UCSD-AML1 (cell line): ENCODE data around the gene GRAMD2B.

Experiments used
- DNase-seq: peaks from one replicate; lab custom pipeline; 2025; ENCODE audit not compliant: unreplicated experiment; lab: John Stamatoyannopoulos, UW

Gene GRAMD2B

DNA sequence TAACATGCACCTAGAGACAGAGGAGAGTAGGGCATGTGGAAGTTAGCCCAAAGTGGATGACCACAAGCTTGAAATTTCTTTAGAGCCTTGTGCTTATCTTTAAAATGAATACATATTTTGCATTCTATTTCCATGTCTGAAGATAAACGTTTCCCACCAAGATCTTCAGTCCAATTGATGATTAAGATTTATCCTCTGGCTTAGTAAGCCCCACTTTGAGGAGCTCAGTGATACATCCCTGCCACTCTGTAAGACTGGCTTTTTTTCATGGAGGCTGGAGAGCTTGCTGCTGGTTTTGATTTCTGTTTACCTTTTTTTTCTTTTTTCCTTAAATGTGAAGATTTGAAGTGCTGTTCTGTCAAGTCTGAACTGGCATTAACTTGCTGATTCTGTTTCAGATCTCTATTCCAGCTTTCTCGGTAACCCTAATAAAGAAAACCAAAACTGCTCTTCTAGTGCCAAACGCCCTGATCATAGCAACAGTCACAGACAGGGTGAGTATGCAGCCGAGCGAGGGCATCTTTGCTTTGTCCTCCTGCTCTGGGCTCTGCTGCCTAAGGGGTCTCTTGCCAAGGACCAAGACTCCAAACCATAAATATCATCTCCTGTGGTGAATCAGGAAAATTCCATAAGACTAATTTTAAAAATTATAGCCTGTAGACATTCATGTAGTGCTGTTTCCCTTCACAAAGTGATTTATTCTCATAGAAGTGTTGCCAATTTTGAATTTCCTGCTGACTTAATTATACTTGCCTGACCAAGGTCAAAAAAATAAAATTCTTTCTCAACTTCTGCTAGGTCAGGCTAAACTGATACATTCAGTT lies 54.3 kb downstream of the GRAMD2B start:
- no peak for DNase-seq

DNA sequence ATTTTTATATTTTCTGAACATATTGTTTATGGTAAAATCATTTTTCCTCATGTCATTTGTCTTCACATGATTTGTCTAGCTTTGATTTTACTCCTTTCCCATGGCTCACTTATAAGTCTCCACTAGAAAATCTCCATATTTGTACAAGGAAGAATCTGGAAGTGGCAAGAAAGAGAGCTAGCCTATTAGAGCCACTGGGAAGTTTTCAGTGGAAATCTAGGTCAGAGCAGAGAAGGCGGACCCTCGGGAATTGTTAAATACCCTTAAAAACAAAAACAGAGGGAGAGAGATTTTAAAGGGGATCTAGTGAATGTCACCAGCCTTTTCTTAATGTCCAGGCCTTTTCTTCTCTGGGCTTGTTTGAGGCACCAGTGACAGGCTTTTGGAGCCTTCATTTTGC lies 56.6 kb downstream of the GRAMD2B start:
- no peak for DNase-seq

DNA sequence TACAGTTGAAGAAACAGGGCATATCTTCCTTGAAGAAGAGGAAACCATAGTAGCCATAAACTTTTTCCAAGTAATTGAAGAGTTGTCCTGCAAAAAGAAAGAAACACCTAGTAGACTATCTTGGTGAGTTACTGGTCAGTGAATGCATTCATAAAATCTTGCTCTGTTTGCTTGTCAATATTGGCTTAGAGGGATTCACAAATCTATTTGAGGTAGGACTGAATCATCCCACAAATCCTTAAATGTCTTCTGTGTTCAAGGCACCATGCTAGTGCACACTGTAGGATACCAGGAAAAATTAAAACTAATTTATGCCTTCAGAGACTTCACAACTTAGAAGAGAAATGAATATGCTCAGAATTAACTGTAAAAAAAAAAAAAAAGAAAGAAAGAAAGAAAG lies 57.6 kb downstream of the GRAMD2B start:
- DNase-seq: no peak

DNA sequence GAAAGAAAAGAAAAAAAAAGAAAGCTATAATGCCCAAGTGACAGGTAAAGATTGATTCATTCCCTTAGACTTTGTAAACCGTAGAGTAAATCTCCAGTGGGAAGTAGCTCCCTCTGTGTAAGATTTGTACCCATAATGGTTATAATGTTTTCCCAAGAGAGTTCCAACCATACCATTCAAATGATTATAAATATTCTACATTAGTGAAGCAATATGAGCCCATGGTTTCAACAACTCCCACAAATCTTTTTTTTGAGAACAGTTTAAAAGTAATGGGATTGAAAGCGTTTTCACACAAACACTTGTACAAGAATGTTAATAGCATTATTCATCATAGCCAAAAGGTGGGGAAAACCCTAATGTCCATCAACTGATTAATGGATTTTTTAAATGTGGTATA lies 58.0 kb downstream of the GRAMD2B start:
- no peak for DNase-seq

DNA sequence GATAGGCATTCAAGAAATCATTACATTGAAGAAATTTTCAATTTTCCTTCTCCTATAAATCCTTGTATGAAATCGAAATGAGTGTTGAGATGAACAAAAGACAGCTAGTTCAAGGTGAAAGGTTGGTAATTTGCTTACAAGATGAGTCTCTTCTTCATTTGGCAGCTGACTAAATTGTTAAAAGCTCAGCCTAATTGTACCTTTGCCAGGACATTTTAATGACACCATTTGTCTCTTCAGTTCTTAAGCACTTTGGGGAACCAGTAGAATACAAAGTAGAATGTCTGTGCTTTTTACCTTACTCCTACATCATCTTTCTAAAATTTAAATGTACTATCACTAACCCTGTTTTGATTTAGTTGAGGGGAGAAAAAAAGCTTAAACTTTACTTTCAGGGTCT lies 59.4 kb downstream of the GRAMD2B start:
- DNase-seq: no peak

DNA sequence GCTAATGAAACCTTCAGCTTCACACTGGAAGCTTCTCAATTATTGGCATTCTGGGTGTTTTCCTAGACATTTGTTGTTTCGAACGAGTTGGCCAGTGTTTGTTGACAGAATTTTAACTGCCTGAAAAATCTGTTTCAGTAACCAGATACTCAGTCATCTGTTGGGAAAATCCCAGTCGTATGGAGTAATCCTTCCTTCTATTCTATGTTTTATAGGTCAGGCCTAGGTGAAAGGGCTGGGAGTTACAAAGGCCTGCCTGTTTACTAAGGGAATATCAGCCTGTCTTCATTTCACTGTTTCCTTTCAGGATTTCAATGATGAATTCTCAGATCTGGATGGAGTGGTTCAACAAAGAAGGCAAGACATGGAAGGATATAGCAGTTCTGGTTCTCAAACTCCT lies 59.9 kb downstream of the GRAMD2B start:
- DNase-seq: no peak

DNA sequence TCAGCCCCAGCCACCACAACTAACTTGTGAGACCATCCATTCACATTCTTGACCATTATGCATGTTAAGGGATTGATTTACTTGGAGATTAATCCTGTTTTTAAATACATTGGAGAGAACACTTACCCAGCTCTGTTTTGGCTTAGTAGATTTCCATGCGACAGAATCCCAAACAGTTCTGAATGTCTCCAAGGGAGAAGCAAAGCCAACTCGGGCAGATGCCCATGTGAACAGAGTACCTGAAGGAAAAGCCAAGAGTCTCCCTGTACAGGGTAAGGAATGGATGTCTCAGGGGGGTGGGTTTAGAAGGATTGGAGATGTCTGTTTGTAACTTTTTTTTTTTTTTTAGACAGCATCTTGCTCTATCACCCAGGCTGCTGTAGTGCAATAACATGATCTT lies 61.0 kb downstream of the GRAMD2B start:
- no peak for DNase-seq

DNA sequence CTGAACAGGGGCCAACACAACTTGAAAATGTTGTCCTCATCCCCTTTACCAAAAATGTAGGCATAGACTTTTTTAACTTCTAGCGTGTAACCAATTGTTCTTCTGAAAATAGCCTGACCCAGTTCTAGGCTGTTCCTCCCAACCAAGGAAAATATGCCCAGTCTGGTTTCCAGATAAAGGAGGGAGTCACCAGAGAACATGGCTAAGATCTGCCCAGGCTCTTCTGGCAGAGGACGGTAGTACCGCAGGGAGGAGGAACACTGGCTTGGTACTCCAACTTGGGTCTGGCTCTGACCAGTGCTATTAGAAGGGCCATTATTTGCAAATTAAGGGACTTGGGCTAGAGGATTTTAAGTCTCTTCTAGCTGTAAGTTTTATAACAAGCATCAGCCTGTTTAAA lies 63.1 kb downstream of the GRAMD2B start:
- no peak for DNase-seq

DNA sequence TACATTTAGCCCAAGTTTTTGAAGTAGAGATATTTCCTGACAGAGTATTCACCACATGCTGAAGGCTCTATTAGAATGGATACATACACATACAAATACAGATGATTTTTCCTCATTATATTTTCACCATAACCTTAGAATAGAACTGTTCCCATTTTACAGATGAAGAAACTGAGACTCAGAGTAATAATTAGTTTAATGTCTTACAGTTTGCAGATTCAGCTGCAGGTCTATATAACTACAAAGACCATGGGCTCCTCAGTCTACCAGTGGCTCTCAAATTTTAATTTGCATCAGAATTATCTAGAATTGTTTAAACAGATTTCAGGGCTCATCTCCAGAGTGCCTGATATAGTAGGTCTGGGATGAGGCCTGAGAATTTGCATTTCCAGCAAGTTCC lies 64.4 kb downstream of the GRAMD2B start:
- DNase-seq: no peak

DNA sequence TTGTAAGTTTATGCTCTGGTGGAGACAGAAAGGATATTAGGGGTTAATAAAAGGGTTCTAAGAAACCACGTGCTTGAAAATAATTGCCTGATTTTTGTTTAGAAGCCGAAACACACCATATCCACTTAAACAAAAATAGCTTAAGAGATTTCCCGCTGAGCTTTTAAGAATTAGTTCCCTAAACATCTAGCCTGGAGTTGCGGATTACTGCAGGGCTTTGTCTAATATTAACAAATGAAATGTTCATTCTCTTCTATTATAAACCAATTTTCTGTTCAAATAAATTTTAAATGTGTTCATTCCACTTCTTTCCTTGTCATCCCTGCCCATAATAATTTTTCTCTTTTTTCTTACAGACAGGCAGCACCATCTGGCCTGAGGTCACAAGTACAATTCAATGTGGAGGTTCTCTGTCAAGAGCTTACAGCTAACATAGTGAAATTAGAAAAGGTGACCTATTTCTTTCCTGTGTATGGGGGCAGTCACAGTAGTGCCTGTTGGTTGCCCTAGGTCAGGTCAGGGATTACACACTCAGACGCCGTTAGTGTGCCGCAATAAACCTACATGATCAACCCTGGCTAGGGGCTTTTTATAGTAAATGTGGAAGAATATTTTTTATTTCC lies 65.3 kb downstream of the GRAMD2B start:
- no peak for DNase-seq

DNA sequence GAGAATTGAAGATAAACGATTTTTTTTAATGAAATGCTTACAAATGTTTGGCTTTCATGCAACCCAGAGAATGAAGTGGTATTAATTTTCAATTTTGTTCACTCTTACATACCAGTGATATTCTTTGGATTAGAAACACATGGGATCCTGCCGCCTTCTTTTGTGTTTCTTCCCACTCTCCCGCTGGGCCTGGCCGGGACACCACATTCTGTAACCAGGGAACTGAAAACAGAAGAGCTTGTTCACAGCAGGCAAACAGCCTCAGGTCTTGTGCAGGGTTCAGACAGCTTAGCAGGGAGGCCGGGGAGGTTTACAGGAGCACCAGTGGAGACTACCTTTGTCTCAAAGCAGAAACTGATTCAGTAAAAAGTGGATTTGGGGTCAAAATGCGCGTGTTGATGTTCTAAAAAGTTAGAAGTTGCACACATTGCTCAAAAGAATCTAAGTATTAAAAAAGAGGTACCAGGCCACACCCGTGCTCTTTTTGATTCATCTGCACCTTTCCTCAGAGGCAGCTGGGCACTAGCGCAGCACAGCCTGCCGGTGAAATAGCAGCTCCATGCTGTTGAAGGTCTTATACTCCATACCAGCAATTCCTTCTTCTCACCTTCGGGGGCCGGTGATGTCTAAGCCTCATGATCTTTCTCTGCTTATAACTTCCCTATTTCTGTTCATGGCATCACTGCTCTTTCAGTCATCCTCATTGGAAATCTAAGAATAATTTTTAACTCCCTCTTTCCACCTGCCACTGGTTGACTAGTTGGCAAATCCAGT lies 67.1 kb downstream of the GRAMD2B start:
- no peak for DNase-seq

DNA sequence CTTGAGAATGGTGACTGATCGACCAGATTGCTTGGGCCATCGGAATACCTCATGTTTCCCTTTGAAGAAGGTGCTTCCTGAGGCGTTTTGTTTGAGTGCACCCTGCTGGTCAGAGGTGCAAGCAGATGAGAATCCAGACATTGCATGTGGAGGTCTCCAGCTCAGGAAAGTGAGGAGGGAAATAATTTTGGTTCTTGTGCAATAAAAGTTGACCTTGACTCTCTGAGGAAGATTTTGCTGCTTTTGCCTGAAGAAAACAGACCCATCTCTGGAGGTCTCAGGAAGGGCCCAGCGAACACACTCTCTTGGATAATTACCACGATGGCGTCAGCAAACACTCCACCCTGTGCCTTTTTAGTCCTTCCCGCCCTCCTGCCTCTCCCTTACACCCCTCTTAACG lies 69.7 kb downstream of the GRAMD2B start:
- no peak for DNase-seq

DNA sequence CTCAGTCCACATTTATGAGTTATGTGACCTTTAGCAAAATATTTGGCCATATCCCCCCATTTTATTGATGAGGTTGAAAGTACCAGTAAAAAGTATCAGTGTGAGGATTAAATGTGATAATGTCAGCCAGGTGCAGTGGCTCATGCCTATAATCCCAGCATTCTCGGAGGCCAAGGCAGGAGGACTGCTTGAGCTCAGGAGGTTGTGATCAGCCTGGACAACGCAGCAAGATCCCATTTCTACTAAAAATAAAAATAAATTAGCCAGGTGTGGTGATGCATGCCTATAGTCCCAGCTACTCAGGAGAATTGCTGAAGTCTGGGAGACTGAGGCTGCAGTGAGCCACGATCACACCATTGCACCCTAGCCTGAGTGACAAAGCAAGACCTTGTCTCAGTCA lies 71.2 kb downstream of the GRAMD2B start:
- no peak for DNase-seq

DNA sequence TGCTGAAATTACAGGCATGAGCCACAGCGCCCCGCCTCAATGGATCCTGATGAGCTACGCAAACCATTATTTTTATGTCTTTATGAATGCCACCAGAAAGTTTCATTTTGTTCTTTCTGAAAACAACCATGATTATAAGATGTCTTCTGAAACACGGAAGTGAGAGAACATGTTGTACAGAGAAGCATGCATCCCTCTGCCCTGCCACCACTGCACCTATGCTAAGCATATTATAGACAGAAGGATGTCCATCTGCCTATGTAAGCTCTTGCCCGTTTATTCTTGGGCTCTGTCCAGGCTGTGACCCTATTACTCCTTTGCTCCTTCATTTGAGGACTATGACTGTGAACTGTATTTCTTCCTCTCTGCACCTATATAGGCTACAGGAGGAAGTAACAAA lies 74.3 kb downstream of the GRAMD2B start:
- no peak for DNase-seq

DNA sequence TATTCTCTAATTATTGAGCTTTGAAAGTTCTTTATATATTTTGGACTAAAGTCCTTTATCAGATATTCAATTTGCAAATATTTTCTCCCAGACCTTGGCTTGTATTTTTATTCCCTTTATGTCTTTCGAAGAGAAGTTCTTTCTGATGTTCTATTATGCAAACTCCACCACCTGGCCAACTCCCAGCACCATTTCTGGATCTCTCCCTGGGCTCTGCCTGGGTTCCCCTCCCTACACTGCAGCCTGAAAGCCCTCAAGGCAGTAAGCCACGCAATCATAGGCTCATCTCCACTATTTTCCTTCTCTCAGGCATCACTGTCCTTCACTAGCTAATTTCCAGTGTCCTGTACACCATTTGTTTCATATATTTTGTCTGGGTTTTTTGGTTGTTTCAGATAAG lies 76.1 kb downstream of the GRAMD2B start:
- no peak for DNase-seq

DNA sequence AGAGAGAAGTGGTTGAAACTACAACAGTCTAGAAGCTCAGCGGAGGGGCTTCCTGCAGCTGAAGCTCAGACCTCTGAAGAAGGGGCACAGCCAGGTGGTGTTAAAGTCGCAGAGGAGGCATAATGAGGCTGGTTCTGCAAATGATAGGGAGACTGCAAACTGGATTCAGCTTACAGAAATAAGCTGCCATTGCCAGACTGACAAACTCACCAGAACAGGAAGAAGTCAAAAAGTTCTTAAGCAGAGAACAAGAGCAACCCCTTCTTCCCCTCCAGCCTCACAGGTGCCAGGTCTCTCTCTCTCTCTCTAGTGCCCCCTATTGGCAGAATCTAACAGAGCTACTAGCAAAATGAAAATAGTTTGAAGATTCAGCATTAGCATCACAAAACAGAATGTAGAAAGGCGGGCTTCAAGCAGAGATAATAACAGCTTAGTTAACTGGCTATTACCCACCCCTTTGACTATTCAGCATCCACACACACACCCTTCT lies 76.7 kb downstream of the GRAMD2B start:
- no peak for DNase-seq

DNA sequence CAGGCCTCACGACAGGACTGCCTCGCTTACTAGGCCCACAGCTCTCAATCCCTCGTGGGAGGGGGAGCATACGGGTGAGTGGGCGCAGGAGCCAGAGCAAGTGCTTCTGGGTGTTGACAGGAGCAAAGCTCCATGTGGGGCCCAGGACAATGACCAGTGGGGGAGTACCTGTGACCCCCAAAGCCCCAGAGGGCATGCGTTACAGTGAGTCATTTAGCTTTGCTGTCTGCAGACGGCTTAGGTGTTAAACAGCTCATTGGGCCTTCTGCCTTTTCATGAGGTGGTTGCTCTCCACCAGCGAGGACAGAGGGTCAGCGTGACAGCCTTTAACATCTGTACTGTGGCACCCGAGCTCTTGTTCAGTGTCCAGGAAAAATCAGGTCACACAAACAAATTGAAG lies 78.2 kb downstream of the GRAMD2B start:
- no peak for DNase-seq

DNA sequence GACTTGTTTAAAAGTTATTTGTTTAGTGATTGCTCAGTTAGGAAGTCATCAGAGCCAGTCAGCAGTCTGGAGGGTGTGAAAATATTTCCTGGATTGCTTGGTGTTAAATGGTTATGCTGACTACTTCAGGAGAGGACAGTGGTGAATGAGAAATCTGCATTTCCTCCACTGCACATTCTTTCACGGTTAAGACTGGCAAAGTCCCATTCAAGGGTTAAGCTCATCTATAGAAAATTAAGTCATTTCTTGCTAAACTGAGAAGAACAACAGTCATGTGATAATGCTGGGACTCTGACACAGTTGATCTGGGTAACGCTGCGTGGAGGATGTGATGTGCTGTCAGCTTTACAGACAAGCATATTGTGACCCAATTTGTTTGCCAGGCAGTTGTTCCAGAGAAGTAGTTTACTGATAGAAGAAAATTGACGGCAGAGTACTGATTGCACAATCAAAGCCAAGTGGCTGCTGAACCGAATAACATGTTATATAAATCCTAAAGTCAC lies 80.4 kb downstream of the GRAMD2B start:
- DNase-seq: no peak

DNA sequence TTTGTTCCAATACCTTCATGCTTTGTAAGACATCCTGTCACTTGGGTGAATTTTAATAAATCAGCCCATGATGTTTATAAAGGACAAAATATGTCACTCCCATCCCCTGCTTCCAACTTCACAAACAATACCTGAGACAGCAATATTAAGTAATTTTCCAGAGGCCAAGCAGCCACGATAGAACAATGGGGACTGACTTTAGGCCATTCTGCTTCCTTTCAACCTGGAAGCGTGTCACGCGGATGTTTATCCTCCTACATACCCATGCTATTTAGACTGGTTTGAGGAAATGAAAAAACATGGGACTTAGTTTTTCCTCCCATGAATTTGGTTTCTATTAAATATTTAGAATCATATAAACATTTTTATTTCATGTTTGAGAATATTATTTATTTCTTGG lies 82.9 kb downstream of the GRAMD2B start:
- DNase-seq: no peak

DNA sequence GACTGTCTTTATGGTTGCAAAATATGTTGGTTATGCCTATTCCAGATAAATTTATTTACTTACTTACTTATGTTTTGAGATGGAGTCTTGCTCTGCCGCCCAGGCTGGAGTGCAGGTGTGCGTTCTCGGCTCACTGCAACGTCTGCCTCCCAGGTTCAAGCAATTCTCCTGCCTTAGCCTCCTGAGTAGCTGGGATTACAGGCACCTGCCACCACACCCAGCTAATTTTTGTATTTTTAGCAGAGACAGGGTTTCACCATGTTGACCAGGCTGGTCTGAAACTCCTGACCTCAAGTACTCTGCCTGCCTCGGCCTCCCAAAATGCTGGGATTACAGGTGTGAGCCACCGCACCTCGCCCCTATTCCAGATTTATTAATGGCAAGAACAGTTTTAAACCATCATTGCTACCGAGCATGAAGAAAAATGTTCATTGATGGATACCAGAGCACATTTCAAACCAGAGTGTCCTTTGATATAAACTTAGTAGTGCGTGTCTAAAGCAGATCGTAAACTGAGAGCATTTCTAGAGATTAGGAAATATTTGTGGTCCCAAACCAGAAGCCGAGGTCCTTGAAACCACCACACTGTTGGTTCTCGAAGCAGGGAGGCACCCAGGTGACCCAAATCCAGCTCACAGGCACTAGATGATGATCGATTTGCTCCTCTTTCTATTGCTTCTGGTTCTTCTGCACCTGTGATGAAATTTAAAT lies 85.2 kb downstream of the GRAMD2B start:
- DNase-seq: no peak

DNA sequence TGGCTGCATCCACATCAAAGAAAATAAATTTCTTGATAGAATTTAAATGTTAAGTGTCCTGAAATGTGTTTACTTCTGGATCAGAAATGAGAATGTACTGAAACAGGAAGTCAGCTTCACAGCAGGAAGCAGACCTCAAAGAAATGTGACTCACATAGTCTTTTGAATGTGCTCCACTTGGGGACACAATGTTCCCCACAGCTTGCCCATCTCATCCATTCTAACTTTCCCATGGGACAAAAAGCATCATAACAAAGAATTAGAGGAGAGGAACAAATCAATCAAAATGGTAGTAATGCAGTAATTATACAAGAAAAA lies 85.7 kb downstream of the GRAMD2B start:
- no peak for DNase-seq
